Activated T-helper 17 cell treated with anti-CD3 and anti-CD28 coated beads, Interleukin-2, amount 50 U/mL, for 72 hours (primary cell): ENCODE measurements around the gene IL26. TPM values are rescaled to one million over a fixed set of nuclear protein-coding genes. Genes with fewer than 3 reads are reported as not detected.
A peak's percentile ranks its signal among the peaks of the same experiment; 100 is the strongest.

Source experiments
- ATAC-seq: fragments of 150-1000 bp; cut with Tn5 transposase; replicated peaks from 2 replicates; pipeline ENCODE4 v1.10.0; 2021; ENCODE audit warnings: mild to moderate bottlenecking, moderate library complexity
- H3K27ac Mint-ChIP-seq: one replicate; pipeline ENCODE4 v1.8.0; 2022; ENCODE audit warnings: mixed read lengths
- H3K27me3 Mint-ChIP-seq: one replicate; pipeline ENCODE4 v1.8.0; 2022; ENCODE audit warnings: mixed read lengths
- H3K36me3 Mint-ChIP-seq: one replicate; pipeline ENCODE4 v1.8.0; 2022; ENCODE audit warnings: low read depth, mild to moderate bottlenecking, mixed read lengths
- H3K4me1 Mint-ChIP-seq: one replicate; pipeline ENCODE4 v1.8.0; 2022; ENCODE audit warnings: mixed read lengths
- H3K4me3 Mint-ChIP-seq: one replicate; pipeline ENCODE4 v1.8.0; 2022; ENCODE audit warnings: mild to moderate bottlenecking, mixed read lengths
- H3K9me3 Mint-ChIP-seq: one replicate; pipeline ENCODE4 v1.8.0; 2022; ENCODE audit warnings: mixed read lengths
- total RNA-seq, 2 donors: library from RNA; stranded (reverse); gene quantifications; one replicate each; pipeline ENCODE4 v1.2.3, GENCODE V29; 2022

The IL26 gene
- 10 to 100 TPM in 1 of 2 donors, 1 to 10 TPM in 1; 8.0 to 66.8 TPM for total RNA-seq

GRCh38 chr12:68225576-68226476 is at the start of gene IL26:
IL26 (minus strand) TSS chr12:68225810; CDS start chr12:68225756, 54 bp downstream.
- Mint-ChIP-seq H3K9me3 (no peaks in the 10 kb centered on the region), H3K27me3 (no peaks in the 10 kb centered on the region), H3K4me3 (peak within 1 kb of the TSS; percentile 65), H3K4me1 (peaks cover 23% of the 10 kb centered on the region), H3K36me3 (peaks cover 10% of the 10 kb centered on the region), H3K27ac (peak within 1 kb of the TSS; percentile 81)
- peak; percentile 93 for ATAC-seq

- Mint-ChIP-seq H3K4me1 (peaks cover 27% of the 10 kb centered on the region), H3K36me3 (no peaks in the 10 kb centered on the region), H3K9me3 (no peaks in the 10 kb centered on the region), H3K27ac (no peak overlapping the region), H3K27me3 (peaks cover 9% of the 10 kb centered on the region), H3K4me3 (no peak overlapping the region)
- ATAC-seq = no peak
Measured at GRCh38 chr12:68272732-68273131, 47.1 kb upstream of the IL26 start.

GRCh38 chr12:68271346-68271745 is 45.7 kb upstream of the IL26 start:
- peaks cover 9% of the 10 kb centered on the region for H3K27me3 Mint-ChIP-seq
- ATAC-seq = no peak
- no peaks in the 10 kb centered on the region for H3K36me3 Mint-ChIP-seq
- no peak overlapping the region for H3K4me3 Mint-ChIP-seq
- H3K4me1 Mint-ChIP-seq = peaks cover 20% of the 10 kb centered on the region
- H3K9me3 Mint-ChIP-seq = no peaks in the 10 kb centered on the region
- no peak overlapping the region for H3K27ac Mint-ChIP-seq

DNA sequence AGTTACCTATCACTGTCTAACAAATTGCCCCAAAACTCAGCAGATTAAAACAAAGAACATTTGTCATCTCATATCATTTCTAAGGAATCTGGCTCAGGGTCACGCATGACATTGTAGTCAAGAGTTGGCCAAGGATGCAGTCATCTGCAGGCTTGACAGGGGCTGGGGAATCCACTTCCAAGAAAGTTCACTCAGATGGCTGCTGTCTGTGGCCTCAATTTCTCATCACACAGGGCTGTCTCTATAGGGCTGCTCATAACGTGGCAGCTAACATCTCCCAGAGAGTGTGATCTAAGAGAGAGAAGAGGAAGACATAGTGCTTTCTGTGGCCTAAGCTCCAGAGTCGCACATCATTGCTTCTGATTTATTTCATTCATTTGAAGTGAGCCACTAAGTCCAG is 44.7 kb upstream of the IL26 start:
- Mint-ChIP-seq H3K9me3 (no peaks in the 10 kb centered on the region), H3K27me3 (peaks cover 13% of the 10 kb centered on the region), H3K4me3 (peak overlapping the region; percentile 21), H3K27ac (peak overlapping the region; percentile 21), H3K4me1 (peaks cover 20% of the 10 kb centered on the region), H3K36me3 (no peaks in the 10 kb centered on the region)
- ATAC-seq = peak; percentile 13

DNA sequence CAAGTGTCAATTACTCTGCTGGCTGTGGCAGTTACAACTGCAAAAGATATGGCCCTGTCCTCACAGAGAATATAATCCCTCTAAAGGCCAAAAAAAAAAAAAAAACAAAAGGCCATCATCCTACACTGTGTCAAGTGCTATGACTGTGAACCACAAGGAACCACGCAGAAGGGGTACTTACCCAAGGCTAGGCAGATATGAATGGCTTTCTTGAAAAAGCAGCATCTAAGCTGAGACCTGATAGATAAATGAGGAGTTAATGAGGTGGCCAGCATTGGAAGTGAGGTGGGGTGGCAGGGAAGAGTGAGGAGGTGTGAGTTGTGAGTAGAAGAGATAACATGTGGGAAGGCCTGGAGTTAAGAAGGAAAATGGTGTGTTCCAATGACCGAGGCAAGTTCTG is 44.2 kb upstream of the IL26 start:
- H3K4me3 Mint-ChIP-seq = peak overlapping the region; percentile 21
- H3K4me1 Mint-ChIP-seq = peaks cover 26% of the 10 kb centered on the region
- H3K9me3 Mint-ChIP-seq = no peaks in the 10 kb centered on the region
- peak; percentile 64 for ATAC-seq
- no peaks in the 10 kb centered on the region for H3K36me3 Mint-ChIP-seq
- H3K27me3 Mint-ChIP-seq = peaks cover 16% of the 10 kb centered on the region
- H3K27ac Mint-ChIP-seq = peak overlapping the region; percentile 21

DNA sequence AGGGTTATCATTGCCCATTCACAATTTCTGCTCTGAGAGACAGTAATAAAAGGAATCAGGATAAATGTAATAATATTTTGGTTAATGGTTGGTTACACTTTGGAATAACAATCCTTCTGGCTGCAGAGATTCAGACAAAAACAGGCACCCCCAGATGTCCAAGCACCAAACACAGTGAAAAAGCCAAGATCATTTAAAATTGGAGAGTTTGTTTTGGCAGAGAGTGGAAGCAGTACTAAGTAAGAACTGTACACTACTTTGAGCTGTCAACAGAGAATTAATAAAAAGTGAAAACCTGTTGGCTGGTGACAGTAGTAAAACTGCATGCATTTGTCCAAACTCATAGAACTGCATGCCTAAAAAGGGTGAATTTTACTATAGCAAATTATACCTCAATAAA is 43.4 kb upstream of the IL26 start:
- Mint-ChIP-seq H3K4me3 (peak overlapping the region; percentile 21), H3K27ac (peak overlapping the region; percentile 21), H3K4me1 (peaks cover 31% of the 10 kb centered on the region), H3K36me3 (no peaks in the 10 kb centered on the region), H3K27me3 (peaks cover 18% of the 10 kb centered on the region), H3K9me3 (no peaks in the 10 kb centered on the region)
- ATAC-seq = no peak

DNA sequence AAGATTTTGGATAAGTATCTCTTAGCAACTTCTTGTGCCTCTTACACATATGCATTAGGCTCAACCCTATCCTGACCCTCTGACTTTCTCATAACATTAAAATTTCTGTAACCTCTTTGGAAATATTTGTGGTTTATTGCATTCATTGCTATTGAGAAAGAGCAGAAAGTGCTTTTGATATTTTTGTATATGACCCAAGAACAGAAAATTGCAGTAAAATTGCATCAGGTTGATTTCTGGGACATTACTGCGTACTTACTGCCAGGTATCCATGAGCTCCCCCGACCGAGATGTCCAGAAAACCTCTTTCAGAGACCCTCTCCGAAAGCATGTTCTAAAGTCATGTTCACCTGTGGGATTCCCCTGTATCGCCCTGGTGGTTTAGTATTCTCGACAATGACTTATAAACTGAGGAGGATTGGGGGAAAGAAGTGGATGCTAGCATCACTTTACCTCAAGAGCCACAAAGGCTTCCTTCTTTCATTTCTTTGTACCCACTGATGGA is 42.3 kb upstream of the IL26 start:
- peak overlapping the region; percentile 37 for H3K4me3 Mint-ChIP-seq
- H3K27me3 Mint-ChIP-seq = peaks cover 24% of the 10 kb centered on the region
- peak overlapping the region; percentile 22 for H3K27ac Mint-ChIP-seq
- H3K36me3 Mint-ChIP-seq = no peaks in the 10 kb centered on the region
- H3K9me3 Mint-ChIP-seq = no peaks in the 10 kb centered on the region
- peaks cover 31% of the 10 kb centered on the region for H3K4me1 Mint-ChIP-seq
- ATAC-seq = peak; percentile 73

DNA sequence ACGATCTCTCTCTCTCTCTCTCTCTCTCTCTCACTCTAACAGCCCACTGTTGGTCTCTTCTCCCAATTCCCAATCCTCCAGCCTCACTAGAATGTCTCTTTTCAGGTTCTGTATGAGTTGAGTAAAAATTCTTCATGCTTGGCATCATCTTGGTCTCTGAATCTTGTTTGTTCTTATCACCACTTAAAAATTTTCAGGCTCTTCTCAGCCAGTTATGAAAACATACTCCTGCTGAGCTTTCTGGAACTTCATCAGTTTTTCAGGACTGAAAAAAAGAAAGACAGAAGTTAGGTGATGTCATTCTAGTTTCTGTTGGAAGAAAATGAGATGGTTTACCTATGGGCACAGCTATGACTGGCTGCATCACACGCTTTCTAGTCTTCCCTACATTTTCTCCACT is 39.2 kb upstream of the IL26 start:
- ATAC-seq = peak; percentile 26
- H3K27ac Mint-ChIP-seq = peak overlapping the region; percentile 72
- no peaks in the 10 kb centered on the region for H3K36me3 Mint-ChIP-seq
- H3K4me1 Mint-ChIP-seq = peaks cover 33% of the 10 kb centered on the region
- peaks cover 24% of the 10 kb centered on the region for H3K27me3 Mint-ChIP-seq
- no peaks in the 10 kb centered on the region for H3K9me3 Mint-ChIP-seq
- peak overlapping the region; percentile 49 for H3K4me3 Mint-ChIP-seq

DNA sequence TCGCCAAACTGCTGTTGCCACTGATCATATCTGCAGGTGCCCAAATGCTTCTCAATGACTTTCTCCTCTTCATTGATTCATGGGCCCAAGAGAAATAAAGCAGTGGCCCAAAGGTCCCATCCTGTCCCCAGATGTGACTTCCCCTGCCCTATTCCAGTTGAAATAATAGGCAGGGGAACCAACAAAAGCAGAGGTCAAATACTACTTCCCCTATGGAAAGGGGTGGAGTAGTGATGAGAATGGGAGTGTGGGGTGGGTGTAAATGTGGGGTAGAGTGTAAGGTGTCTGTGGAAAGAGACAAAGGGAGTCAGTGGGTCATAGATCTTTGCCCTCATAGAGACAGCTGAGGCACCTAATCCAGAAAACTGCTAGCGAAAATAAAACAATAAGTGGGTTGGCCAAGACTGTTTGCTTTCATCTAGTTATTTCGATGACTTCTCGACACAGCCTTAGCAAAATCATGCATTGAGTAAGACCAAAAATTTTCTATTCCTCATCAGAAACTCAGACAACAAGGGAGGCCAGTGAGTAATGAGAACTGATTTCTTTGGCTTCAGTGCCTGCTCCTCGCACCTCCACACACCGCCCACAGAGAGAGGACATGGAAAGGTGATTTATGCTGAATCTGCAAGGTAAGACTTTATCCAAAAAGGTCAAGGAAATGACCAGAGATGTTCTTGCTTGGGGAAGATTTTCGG is 38.7 kb upstream of the IL26 start:
- Mint-ChIP-seq H3K4me1 (peaks cover 32% of the 10 kb centered on the region), H3K27ac (peak overlapping the region; percentile 72), H3K36me3 (no peaks in the 10 kb centered on the region), H3K9me3 (no peaks in the 10 kb centered on the region), H3K4me3 (peak overlapping the region; percentile 49), H3K27me3 (peaks cover 19% of the 10 kb centered on the region)
- peak; percentile 45 for ATAC-seq

- H3K36me3 Mint-ChIP-seq = no peaks in the 10 kb centered on the region
- no peak overlapping the region for H3K27ac Mint-ChIP-seq
- ATAC-seq = no peak
- no peak overlapping the region for H3K4me3 Mint-ChIP-seq
- peaks cover 29% of the 10 kb centered on the region for H3K4me1 Mint-ChIP-seq
- H3K9me3 Mint-ChIP-seq = no peaks in the 10 kb centered on the region
- peaks cover 22% of the 10 kb centered on the region for H3K27me3 Mint-ChIP-seq
Measured at GRCh38 chr12:68263366-68263765, 37.8 kb upstream of the IL26 start.

DNA sequence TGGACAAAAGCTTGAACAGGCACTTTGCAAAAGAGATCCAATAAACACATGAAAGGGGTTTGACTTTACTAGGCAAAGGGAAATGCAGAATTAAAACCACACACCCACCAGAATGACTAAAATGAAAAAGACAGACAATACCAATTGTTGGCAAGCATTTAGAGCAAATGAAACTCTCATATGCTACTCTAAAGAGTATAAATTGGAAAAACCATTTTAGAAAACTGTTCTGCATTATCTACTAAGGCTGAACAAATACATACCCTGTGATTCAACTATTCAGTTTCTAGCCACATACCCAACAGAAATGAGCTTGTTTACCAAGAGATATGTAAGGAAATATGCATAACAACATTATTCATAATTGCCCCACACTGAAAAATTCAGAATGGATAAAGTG is 36.3 kb upstream of the IL26 start:
- Mint-ChIP-seq H3K36me3 (no peaks in the 10 kb centered on the region), H3K9me3 (no peaks in the 10 kb centered on the region), H3K4me3 (peak overlapping the region; percentile 7), H3K4me1 (peaks cover 34% of the 10 kb centered on the region), H3K27ac (no peak overlapping the region), H3K27me3 (peaks cover 27% of the 10 kb centered on the region)
- ATAC-seq = peak; percentile 62

DNA sequence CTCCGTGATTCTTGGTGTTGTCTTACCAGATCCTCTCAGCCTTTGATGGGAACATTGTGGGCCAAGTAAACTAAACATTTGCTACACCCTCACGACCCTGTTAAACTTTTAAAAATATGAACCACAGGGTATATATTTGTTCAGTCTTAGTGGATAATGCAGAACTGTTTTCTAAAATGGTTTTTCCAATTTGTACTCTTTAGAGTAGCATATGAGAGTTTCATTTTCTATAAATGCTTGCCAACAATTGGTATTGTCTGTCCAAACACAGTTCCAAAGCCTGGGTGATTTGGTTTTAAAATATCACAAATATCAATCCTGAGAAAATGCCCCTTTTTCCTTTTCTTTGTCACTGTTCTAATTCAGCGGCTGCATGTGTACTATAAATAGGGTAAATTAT is 34.5 kb upstream of the IL26 start:
- Mint-ChIP-seq H3K9me3 (no peaks in the 10 kb centered on the region), H3K27ac (no peak overlapping the region), H3K4me3 (no peak overlapping the region), H3K4me1 (peaks cover 27% of the 10 kb centered on the region), H3K36me3 (no peaks in the 10 kb centered on the region), H3K27me3 (peaks cover 23% of the 10 kb centered on the region)
- ATAC-seq = no peak

GRCh38 chr12:68259318-68259940 is 33.8 kb upstream of the IL26 start:
- H3K4me3 Mint-ChIP-seq = peak overlapping the region; percentile 25
- H3K4me1 Mint-ChIP-seq = peaks cover 19% of the 10 kb centered on the region
- peak; percentile 88 for ATAC-seq
- H3K36me3 Mint-ChIP-seq = no peaks in the 10 kb centered on the region
- H3K9me3 Mint-ChIP-seq = no peaks in the 10 kb centered on the region
- peaks cover 21% of the 10 kb centered on the region for H3K27me3 Mint-ChIP-seq
- H3K27ac Mint-ChIP-seq = peak overlapping the region; percentile 75

GRCh38 chr12:68253504-68253903 is 27.9 kb upstream of the IL26 start, which contains the start of gene IL22:
IL22 (minus strand) TSS chr12:68253604; CDS start chr12:68253448, 156 bp downstream.
- Mint-ChIP-seq H3K9me3 (no peaks in the 10 kb centered on the region), H3K27me3 (peaks cover 17% of the 10 kb centered on the region), H3K4me3 (peak within 1 kb of the TSS; percentile 59), H3K27ac (no peak within 1 kb of the TSS), H3K4me1 (peaks cover 22% of the 10 kb centered on the region), H3K36me3 (no peaks in the 10 kb centered on the region)
- ATAC-seq = peak; percentile 25
